Measurements from ENCODE around the gene FNDC8. TPM values are rescaled to one million over a fixed set of nuclear protein-coding genes. Genes with fewer than 3 reads are reported as not detected.

Gene FNDC8
- total and polyA plus RNA-seq, 12 donors = not detected

GRCh38 chr17:35117984-35118383 is 3.4 kb upstream of the FNDC8 start:
- no peak overlapping the region for H3K27ac ChIP-seq
- no peaks in the 10 kb centered on the region for H3K27me3 ChIP-seq
- TF ChIP-seq POLR2A (IDR thresholded peaks at IDR 0.05) (no peak), CTCF (IDR thresholded peaks at IDR 0.05) (no peak)
- DNase-seq = no peak
- H3K4me3 ChIP-seq = no peak overlapping the region
- H3K36me3 ChIP-seq (replicated peaks in 1 of 2) = no peaks in the 10 kb centered on the region
- peaks cover 7 to 12% of the 10 kb centered on the region in 2 donors for H3K4me1 ChIP-seq (replicated peaks in 1 of 2)
- H3K9me3 ChIP-seq (replicated peaks in 1 of 3) = no peaks in the 10 kb centered on the region
- intact Hi-C loops (cut with DNase I) = loop anchor here in 1 of 2 donors (5.0 to 10.0 kb wide), 2 partner anchors 121 to 483 kb away; no protein-coding TSS in a partner anchor

GRCh38 chr17:35119370-35120165 is 1.8 kb upstream of the FNDC8 start, which contains the start of gene RAD51D:
RAD51D (minus strand) TSS chr17:35119860; CDS start chr17:35119613, 247 bp downstream.
- peak within 1 kb of the TSS; percentile 12 to 83 (median 78) for H3K4me3 ChIP-seq
- TF ChIP-seq POLR2A (IDR thresholded peaks at IDR 0.05) (peak; percentile 19 to 25), CTCF (IDR thresholded peaks at IDR 0.05) (peak; percentile 48 to 98 (median 82))
- 0 to 1% (median 1%) methylated on average over 6 to 72 of the region's 72 CpGs for WGBS, 4 donors
- peak; percentile 58 to 80 (median 70) for DNase-seq
- no peaks in the 10 kb centered on the region for H3K36me3 ChIP-seq (replicated peaks in 1 of 2)
- H3K9me3 ChIP-seq (replicated peaks in 1 of 3) = no peaks in the 10 kb centered on the region
- intact Hi-C loops (cut with DNase I) = loop anchor here (5.0 to 10.0 kb wide), 4 partner anchors 122 to 702 kb away; no protein-coding TSS in a partner anchor
- peaks cover 7 to 12% of the 10 kb centered on the region in 2 donors for H3K4me1 ChIP-seq (replicated peaks in 1 of 2)
- H3K27ac ChIP-seq = peak within 1 kb of the TSS in 3 of 5 donors; percentile 38 to 67 (median 43)
- no peaks in the 10 kb centered on the region for H3K27me3 ChIP-seq

GRCh38 chr17:35127751-35128514 is 6.5 kb downstream of the FNDC8 start:
- no peak overlapping the region for H3K4me3 ChIP-seq
- TF ChIP-seq CTCF (IDR thresholded peaks at IDR 0.05) (no peak), POLR2A (IDR thresholded peaks at IDR 0.05) (no peak)
- DNase-seq = no peak
- WGBS, 4 donors = 86 to 89% (median 87%) methylated on average over 11 of the region's 11 CpGs
- H3K27me3 ChIP-seq = no peaks in the 10 kb centered on the region
- H3K36me3 ChIP-seq (replicated peaks in 1 of 2) = peaks cover 0 to 18% of the 10 kb centered on the region in 2 donors
- H3K4me1 ChIP-seq (replicated peaks in 1 of 2) = no peaks in the 10 kb centered on the region
- H3K9me3 ChIP-seq (replicated peaks in 1 of 3) = no peaks in the 10 kb centered on the region
- intact Hi-C loops (cut with DNase I) = loop anchor here (10.0 kb wide), 1 partner anchor 583 kb away; no protein-coding TSS in a partner anchor
- no peak overlapping the region for H3K27ac ChIP-seq

All from adrenal gland (tissue), 12 donors.